Measurements from ENCODE around the gene MRPL32. TPM values are rescaled to one million over a fixed set of nuclear protein-coding genes. Genes with fewer than 3 reads are reported as not detected.

The MRPL32 gene
- total RNA-seq, 1 experiment from 2014 or later, result 101 TPM

- no peak overlapping the region for H2BK120ac ChIP-seq (ENCODE audit: low read depth, low read length, poor library complexity, severe bottlenecking)
- peaks cover 16 to 23% of the 10 kb centered on the region in 2 experiments; a peak in 4 of 5 replicates for H3K9me3 Mint-ChIP-seq
- H3K4me3 Mint-ChIP-seq, result no peak overlapping the region
- H3K79me2 ChIP-seq (ENCODE audit: insufficient read depth, low read length), result no peaks in the 10 kb centered on the region
- no peak overlapping the region for H2BK12ac ChIP-seq (ENCODE audit: insufficient read length, low read depth, low read length)
- no peak overlapping the region for H3K4ac ChIP-seq (ENCODE audit: low read depth, low read length)
- no peaks in the 10 kb centered on the region for H3K23me2 ChIP-seq (ENCODE audit: insufficient read length, low read depth, low read length, poor library complexity, severe bottlenecking)
- no peaks in the 10 kb centered on the region for H3K79me1 ChIP-seq (ENCODE audit: insufficient read depth, low read depth, low read length, poor library complexity, severe bottlenecking)
- H4K8ac ChIP-seq (replicated peaks; ENCODE audit: insufficient read length, low read depth, low read length), result no peak overlapping the region
- H2BK20ac ChIP-seq (ENCODE audit: low read depth, low read length, poor library complexity, severe bottlenecking), result no peak overlapping the region
- peaks cover 6 to 17% (median 9%) of the 10 kb centered on the region in 3 experiments; a peak in 6 of 7 replicates for H3K36me3 Mint-ChIP-seq (ENCODE audit: insufficient read depth in 1 of 3, low read depth in 3 of 3)
- H3K9ac ChIP-seq (ENCODE audit: extremely low read depth, insufficient read length, low read length), result no peak overlapping the region
- no peaks in the 10 kb centered on the region for H3K27me3 Mint-ChIP-seq (ENCODE audit: low read depth)
- H3K18ac ChIP-seq (ENCODE audit: insufficient read length, low read depth, low read length), result no peak overlapping the region
- no peak overlapping the region for H3K4me2 ChIP-seq (ENCODE audit: insufficient read depth, insufficient read length, low read length)
- H4K20me1 ChIP-seq (ENCODE audit: control insufficient read depth, insufficient read depth, insufficient read length), result no peaks in the 10 kb centered on the region
- H3T11ph ChIP-seq (ENCODE audit: low read length), result no peak overlapping the region
- H2BK15ac ChIP-seq (ENCODE audit: low read depth, low read length), result no peak overlapping the region
- H3K56ac ChIP-seq (ENCODE audit: insufficient read length, low read depth, low read length), result no peak overlapping the region
- H3K27ac Mint-ChIP-seq, result no peak overlapping the region
- no peaks in the 10 kb centered on the region for H3K4me1 ChIP-seq (ENCODE audit: insufficient read depth, low read length)
- no peak overlapping the region for H3K23ac ChIP-seq (ENCODE audit: insufficient read length, low read depth, low read length)
- no peak overlapping the region for H3K14ac ChIP-seq (ENCODE audit: insufficient read depth, low read length)
- H4K5ac ChIP-seq (ENCODE audit: insufficient read length, low read depth, low read length), result no peak overlapping the region
- no peaks in the 10 kb centered on the region for H3K27me3 ChIP-seq (ENCODE audit: insufficient read depth, low read length)
- no peak overlapping the region for H2BK5ac ChIP-seq (ENCODE audit: insufficient read length, low read length)
- H3K9me3 ChIP-seq (ENCODE audit: control insufficient read depth, low read depth, low read length), result no peaks in the 10 kb centered on the region
- TF ChIP-seq CTCF (conservative IDR thresholded peaks at IDR 0.05), result no peak
- DNase-seq, result no peak
- no peak overlapping the region for H2AK5ac ChIP-seq (ENCODE audit: insufficient read length, low read length)
- H3K4me1 Mint-ChIP-seq, result peaks cover 3 to 4% of the 10 kb centered on the region in 2 experiments; a peak in 2 of 4 replicates
- no peak overlapping the region for H3K27ac ChIP-seq (ENCODE audit: insufficient read length, low read depth, low read length)
- H2AFZ ChIP-seq (ENCODE audit: low read length), result no peak overlapping the region
- WGBS (ENCODE audit: extremely low coverage, insufficient read length, low lambda C conversion rate), result no CpG with 5 or more reads among the region's 4 CpGs
- no peak overlapping the region for H4K91ac ChIP-seq (ENCODE audit: insufficient read length, low read depth, low read length)
Measured at GRCh38 chr7:42952328-42952727, 20.2 kb downstream of the MRPL32 start.

All from H9 (cell line).